GM19324 (cell line): Measurements from ENCODE around the gene STK39.

Experiments
- ATAC-seq: cut with Tn5 transposase; IDR thresholded peaks from one replicate; pipeline ENCODE4 v1.9.1; 2021; ENCODE audit warnings: mild to moderate bottlenecking, moderate library complexity; ENCODE audit not compliant: unreplicated experiment, low FRiP score

STK39 gene

DNA sequence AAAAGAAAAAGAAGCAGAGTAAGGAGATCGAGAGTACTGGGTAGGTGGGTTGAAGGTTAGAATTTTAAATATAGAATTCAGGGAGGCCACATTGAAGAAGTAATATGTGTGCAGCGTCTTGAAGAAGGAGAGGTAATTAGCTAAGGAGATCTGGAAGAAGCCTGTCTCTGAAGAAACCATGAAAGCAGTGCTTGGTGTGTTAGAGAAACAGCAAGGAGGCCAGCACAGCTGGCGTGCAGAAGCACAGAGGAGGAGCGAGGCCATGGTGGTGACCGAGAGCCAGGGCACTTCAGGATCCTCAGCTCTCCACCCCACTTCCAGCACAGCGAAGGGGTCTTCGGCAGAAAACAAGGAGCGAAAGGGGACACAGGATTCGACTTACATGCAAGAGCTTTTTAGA, 305.8 kb downstream of the STK39 start:
- no peak for ATAC-seq

DNA sequence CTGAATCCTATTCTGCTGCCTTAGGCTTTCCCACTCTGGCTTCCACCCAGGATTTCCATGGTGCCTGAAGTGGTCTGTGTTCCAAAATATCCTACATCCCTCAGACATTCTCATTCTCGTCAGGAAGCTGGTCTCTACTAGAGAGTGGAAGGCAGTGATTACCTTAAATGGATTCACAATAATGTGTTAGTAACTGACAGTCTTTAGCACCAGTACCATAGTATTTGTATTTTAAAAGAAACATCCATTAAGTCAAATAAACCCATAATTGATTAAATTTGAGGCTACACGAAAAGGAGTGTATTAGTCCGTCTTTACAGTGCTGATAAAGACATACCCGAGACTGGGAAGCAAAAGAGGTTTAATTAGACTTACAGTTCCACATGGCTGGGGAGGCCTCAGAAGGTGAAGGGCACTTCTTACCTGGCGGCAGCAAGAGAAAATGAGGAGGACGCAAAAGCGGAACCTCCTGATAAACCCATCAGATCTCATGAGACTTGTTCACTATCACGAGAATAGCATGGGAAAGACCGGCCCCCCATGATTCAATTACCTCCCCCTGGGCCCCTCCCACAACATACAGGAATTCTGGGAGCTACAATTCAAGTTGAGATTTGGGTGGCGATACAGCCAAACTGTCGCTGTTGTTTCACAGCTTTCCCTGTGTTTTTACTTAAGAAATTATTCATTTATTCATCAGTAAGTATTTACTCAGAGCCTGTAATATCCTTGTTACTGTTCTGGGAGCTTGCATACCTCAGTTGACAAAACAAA, 306.5 kb downstream of the STK39 start:
- ATAC-seq = no peak

DNA sequence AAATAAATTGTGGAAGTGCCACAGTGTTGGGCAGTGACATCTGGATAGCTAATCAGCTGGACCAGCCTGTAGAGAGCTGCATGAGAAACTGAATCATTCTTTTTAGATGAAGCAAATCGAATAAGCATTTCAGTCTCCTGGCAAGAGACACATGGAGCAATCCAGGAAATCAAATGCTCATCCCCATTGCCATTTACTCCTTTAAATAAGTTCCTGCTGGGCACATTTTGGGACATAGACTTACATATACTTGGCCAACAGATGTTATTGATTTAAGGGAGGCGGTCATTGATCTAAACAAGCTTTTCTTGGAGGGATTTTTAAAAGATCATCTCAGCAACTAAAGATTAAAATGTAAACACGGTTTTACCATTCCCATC, 307.1 kb downstream of the STK39 start:
- no peak for ATAC-seq

DNA sequence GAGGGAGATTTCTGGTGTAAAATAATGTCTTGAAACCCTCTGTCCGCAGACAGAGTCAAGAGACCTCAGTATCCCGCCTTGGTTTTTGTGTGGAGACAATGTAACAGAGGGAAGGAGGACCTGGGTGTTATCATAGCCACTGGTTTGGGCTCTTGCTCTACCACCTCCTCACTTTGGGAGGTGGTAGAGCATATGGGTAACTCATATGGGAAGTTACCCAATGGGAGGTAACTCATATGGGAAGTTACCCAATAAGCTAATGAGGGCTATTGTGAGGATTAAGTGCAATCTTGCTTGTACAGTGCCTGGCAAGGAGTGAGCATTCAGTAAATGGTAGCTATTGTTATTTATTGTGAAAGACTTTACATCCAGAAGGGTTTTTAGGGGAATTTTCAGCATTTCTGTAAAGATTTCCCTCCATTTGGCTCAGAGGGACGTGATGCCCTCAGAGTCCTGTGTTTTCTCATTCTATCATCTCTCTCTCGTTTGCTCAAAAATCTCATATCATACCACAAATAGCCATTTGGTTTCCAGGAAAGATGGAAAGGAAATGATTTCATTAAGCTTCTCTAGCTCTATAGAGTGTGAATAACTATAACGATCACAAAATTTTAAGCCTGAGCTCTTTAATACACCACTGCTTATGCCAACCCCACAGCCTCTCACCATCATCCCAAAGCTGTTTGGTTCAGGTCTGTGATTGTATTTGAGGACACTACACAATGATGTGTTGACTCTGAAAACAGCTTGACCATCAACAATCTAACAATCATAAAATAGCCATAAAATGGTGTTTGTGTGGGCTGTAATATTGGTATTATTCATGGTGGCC, 307.7 kb downstream of the STK39 start:
- ATAC-seq = no peak

DNA sequence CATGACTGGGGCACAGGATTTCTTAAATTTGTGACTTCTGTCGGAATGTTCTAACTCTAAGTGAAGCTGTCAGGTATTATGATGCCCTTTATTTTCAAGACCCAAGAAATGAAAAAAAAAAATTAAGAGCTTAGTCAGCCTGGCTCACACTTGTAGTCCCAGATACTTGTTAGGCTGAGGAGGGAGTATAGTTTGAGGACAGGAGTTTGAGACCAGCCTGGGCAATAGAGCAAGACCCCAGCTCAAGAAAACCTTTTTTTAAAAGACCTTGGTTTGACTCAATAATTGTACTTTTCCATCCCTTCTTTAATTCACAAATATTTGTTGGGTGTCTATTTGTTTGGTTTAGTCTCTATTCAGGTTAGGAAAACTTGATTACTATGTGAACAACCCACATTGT, 310.0 kb downstream of the STK39 start:
- no peak for ATAC-seq

DNA sequence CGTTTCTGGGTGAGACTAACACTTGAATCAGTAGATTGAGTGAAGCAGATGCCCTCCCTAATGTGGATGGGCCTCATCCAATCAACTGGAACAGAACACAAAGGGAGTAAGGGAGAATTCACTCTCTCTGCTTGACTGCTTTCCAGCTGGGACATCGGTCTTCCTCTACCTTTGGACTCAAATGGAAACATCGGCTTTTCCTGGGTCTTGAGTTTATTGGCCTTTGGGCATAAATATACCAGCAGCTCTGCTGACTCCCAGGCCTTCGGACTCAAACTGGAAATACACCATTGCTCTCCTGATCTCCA, 311.6 kb downstream of the STK39 start:
- ATAC-seq = no peak

DNA sequence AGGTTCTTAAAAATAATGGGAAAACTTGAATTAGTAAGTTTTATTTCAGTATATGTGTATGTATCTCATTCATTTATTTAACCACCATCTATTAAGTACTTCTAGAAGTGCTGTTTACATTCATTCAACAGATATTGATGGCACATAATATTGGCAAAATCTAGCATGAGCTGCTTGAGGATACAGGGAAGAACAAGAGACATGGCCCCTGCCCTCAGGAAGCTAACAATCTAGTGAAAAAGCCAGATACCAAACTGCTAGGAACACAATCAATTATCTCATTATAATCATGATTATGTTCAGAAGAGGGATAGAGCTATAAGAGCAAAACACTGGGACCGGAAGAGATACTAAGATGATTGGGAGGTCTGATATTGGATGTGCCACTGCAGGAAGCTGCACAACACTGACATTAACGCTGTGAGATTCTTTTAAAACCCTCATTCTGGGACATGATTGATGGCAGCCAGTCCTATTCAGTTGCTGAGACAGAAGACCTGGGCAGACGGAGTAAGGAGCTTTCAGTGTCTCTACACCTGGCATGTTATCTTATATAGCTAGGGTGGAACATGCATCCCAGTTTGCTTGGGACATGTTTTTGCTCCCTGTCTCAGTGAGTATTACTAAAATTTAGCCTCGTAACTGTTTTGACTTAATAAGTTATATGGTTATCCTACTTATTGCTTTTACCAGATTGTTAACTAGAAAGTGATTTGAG, 314.1 kb downstream of the STK39 start:
- ATAC-seq = no peak

DNA sequence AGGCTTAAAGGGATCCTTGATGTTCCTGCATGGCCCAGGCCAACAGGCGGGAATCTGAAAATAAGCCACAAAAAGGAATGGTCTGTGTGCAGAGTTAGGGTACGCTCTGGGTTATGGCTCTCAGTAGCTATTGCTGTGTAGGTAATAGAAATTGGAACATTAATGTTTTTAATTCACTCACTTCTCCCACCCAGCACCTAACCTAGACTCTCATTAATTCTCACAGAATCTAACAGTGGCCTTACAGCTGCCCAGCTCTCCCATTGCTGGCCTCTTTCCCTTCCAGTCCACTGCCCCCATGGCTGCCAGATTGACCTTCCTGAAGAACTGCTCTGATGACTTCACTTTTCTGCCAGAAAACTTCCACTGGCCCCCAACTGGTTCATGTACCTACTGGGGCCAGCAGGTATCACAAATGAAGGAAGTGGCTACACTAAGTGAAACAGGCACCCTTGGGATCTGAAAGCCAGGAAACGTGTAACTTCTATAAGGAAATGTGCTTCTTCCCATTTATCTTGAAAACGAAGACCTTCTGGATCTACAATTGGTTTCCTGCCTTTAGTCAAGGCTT, 315.2 kb downstream of the STK39 start:
- no peak for ATAC-seq

DNA sequence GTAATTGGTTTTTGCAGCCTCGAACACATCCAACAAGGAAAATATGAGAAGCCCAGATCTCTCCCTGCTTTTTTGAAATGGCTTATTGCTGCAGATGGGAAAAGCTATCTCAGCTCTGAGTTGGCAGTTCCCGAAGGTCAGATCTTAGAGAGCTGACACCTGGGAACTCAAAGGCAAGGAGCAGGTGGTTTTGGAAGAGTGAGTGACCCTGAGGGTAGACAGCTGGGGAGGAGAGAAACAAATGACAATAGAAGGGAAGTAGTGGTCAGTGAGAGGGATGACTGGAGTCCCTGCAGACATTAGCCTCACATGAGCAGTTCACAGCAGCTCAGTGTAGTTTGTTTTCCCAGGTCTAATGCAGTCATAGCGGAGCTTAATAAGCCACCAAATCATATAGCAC, 317.9 kb downstream of the STK39 start:
- ATAC-seq = no peak

DNA sequence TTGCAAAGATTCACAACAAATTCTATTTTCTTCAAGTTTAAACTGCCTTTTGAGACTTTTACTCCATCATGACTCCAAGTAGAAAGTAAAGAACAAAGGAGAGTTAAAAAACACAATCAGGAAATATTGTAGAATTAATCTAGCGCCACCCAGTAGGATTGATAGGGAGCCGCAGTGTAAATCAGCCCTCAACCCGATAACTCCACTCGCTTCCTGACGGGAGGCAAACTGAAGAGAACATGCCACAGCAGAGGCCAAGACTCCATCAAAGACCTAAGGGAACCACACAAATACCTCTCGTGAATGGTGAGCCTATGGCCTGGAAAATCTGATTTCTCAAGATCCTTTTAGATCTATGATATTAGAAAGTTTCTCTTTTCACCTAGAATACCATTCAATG, 319.0 kb downstream of the STK39 start:
- ATAC-seq = no peak

DNA sequence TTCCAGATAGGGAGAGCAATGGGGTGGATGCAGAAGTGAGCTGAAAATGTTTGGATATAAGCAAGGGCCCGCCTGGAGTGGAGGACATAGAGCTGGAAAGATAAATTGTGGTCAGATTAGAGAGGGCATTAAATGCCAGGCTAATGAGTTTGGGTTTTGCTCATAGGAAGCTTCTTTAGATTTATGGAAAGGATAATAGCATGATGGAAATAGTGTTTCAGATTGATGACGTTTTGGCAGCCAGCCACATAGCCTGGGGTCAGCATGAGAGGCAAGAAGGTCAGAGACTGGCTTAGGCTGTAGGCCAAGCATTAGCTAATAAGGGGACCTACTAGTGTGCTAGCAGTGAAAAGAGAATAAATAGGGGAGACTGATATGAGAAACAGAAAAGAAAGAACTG, 321.6 kb downstream of the STK39 start:
- ATAC-seq = no peak

DNA sequence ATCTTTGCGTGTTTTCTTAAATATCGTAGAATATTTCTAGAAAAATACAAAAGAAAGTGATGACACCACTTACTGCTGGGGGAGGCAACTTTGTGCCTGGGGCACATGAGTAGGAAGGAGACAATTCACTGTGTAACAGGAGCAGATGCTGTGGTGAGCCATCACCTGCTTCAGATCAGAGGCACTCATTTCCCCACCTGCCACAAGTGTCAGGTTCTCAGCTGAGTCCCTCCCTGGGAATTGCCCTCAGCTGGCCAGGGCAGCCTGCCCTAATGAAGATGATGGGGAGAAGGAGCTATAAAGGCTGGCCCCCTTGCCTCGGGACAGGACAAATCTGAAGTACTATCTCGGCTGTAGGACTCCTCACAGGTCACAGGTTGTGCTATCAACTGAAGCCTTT, 322.8 kb downstream of the STK39 start:
- no peak for ATAC-seq

DNA sequence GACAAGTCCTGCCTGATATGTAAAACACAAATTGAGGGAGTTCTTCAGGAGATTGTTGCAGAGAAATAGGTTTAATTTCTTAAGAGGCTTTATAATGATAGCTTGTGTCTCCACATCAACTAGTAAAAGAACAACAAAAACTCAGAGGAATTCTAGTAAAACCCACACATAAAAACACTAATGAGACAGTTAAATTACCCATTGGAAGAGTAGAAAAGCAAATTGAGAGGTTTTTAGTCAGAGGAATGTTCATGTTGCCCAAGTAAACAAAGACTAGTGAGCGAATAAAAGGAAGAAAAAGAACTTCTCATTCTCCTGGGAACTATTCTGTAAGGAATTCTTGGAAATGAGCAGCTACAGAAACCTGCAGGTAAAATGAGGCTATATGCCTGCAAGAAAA, 330.6 kb downstream of the STK39 start:
- no peak for ATAC-seq

DNA sequence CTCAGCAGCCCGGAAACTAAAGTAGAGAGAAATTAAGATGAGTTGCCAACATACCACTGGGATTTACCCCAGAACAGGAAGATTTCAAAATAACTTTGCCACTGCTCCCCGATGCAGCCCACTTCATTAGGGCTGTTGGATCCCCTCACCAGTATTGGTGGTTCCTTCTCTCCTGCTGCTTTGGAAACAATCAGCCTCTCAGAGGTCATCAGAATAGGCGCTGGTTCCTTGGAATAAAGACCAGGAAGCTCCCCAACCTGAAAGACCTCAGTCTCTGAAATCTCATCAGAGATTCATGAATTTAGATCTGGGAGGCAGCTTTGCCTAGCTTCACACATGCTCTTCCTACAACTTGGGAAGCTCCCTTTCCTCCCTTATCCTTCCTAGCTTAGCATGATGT, 332.4 kb downstream of the STK39 start:
- no peak for ATAC-seq

DNA sequence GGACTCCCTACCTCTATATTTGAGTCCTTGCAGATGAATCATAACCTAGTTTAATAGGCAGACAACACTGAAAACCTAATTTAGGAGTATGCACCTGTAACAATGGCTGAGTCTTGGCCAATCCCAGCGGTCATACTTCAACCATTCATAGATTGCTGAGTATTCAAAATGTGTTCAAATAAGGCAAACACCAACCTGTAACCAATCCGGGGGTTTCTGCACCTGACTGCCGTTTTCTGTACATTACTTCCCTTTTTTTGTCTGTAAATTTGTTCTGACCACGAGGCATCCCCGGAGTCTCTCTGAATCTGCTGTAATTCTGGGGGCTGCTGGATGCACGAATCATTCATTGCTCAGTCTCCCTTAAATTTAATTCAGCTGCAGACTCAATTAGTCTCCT, 338.6 kb downstream of the STK39 start:
- ATAC-seq = no peak

DNA sequence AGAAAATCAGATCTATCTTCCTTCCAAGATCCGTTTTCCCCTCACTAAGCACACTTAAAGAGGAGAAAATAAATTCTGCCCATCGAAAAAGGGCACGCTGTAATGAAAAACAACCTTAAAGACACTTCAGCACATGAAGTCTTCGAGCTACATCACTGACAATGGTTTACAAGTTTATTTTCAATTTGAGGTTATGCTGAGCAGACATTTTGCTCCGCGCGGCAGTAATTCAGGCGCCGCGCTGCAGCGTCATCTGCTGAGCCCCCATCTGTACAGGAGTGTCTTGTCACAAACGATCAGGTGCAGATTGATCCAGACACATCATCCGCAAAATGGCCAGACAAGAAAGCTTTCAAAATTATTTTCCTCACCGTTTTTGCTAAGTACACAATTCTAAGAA, 341.7 kb downstream of the STK39 start:
- no peak for ATAC-seq
